AG09309 (cell line): Measurements from ENCODE around the gene CADPS2.

Source experiments
- DNase-seq: peaks from one replicate; pipeline ENCODE4 v3.0.0-alpha.2; 2010; ENCODE audit warnings: low read depth
- H3K4me3 ChIP-seq: 2 replicates; pipeline ENCODE4 v1.5.1; 2011; ENCODE audit warnings: mild to moderate bottlenecking, low read depth, low read length, moderate library complexity; ENCODE audit not compliant: control insufficient read depth
- CTCF ChIP-seq: IDR thresholded peaks from 2 replicates; pipeline ENCODE4 v1.5.1; 2011; ENCODE audit warnings: mild to moderate bottlenecking, low read depth, low read length, inconsistent platforms; ENCODE audit not compliant: insufficient read depth, control insufficient read depth; ENCODE audit errors: missing control alignments

The CADPS2 gene

DNA sequence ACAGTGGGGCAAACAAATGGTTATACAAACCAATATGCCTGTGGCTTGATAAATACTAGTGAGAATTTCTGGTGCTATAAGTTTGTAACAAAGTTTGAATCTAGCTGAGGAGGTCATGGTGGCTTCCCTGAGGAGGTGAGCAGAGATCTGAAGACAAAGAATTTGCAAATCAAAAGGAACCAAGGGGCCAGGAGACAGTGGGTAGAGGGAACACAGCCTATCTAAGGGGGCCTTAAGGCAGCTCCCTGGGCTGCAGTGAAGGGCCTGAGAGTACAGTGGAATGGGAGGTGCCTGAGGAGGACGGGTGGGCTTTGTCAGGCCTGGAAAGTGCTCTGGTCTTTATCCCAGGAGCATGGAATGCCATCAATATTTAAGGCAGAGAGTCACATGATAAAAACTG lies 209.1 kb downstream of the CADPS2 start:
- H3K4me3 ChIP-seq: no peak overlapping the region
- no peak for TF ChIP-seq CTCF
- no peak for DNase-seq

- no peak for TF ChIP-seq CTCF
- H3K4me3 ChIP-seq: no peak overlapping the region
- DNase-seq: no peak
These were observed 209.8 kb downstream of the CADPS2 start for GRCh38 chr7:122676466-122676865.

DNA sequence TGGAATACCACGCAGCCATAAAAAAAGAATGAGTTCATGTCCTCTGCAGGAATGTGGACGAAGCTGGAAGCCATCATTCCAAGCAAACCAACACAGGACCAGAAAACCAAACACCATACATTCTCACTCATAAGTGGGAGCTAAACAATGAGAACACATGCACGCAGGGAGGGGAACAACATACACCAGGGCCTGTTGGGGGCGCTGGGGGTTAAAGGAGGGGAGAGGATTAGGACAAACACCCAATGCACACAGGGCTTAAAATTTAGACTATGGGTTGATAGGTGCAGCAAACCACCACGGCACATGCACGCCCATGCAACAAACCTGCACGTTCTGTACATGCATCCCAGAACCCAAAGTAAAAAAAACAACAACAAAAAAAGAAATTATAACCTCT lies 210.6 kb downstream of the CADPS2 start:
- DNase-seq: no peak
- TF ChIP-seq CTCF: no peak
- H3K4me3 ChIP-seq: no peak overlapping the region

DNA sequence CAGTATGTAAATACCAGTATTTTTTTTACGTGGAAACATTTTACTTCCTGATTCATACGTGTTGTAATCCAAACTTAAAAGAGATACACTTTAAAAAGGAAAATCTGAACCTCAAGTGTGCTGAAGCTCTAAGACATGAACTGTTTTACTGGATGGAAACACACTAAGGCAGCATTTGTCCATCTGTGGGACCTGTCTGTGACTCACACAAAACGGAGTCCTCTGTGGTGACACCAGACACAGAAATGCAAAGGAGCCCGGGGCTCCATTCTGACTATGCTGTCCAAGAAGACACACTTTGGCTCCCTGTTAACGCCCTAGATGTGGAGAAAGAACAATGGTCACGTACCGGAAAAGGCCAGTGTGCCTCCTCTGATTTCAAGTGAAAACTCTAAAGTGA lies 211.2 kb downstream of the CADPS2 start:
- no peak for DNase-seq
- TF ChIP-seq CTCF: no peak
- H3K4me3 ChIP-seq: no peak overlapping the region

- TF ChIP-seq CTCF: no peak
- DNase-seq: no peak
- no peak overlapping the region for H3K4me3 ChIP-seq
These were observed 211.8 kb downstream of the CADPS2 start for GRCh38 chr7:122674502-122674901.

- H3K4me3 ChIP-seq: no peak overlapping the region
- DNase-seq: no peak
- TF ChIP-seq CTCF: no peak
These were observed 212.3 kb downstream of the CADPS2 start for GRCh38 chr7:122673951-122674350.

- TF ChIP-seq CTCF: no peak
- H3K4me3 ChIP-seq: no peak overlapping the region
- no peak for DNase-seq
These were observed 213.7 kb downstream of the CADPS2 start for GRCh38 chr7:122672536-122672935.
